Astrocyte (in vitro differentiated cells and primary cell): ENCODE results near the gene ABHD4. TPM values are rescaled to one million over a fixed set of nuclear protein-coding genes. Genes with fewer than 3 reads are reported as not detected.
A peak's percentile ranks its signal among the peaks of the same experiment; 100 is the strongest.

Source experiments
- DNase-seq: peaks from one replicate; pipeline ENCODE4 v3.0.0-alpha.2; 2010; ENCODE audit warnings: low read depth
- FAIRE-seq: peaks from 2 replicates; lab custom pipeline; 2011; peaks lifted over from hg19 to GRCh38; lab: Jason Lieb, UNC
- H2AFZ ChIP-seq: 2 replicates; pipeline ENCODE4 v1.6.0; 2012; ENCODE audit warnings: low read depth, low read length, inconsistent platforms
- H3K27ac ChIP-seq: 2 replicates; pipeline ENCODE4 v1.5.1; 2011; ENCODE audit warnings: low read depth, low read length, inconsistent platforms
- H3K27me3 ChIP-seq: 2 replicates; pipeline ENCODE4 v1.6.0; 2011; ENCODE audit warnings: low read length, inconsistent platforms; ENCODE audit not compliant: insufficient read depth
- H3K36me3 ChIP-seq: 2 replicates; pipeline ENCODE4 v1.5.1; 2011; ENCODE audit warnings: low read length, inconsistent platforms; ENCODE audit not compliant: insufficient read depth
- H3K4me1 ChIP-seq: 2 replicates; pipeline ENCODE4 v1.5.1; 2011; ENCODE audit warnings: low read length, inconsistent platforms; ENCODE audit not compliant: insufficient read depth
- H3K4me2 ChIP-seq: 2 replicates; pipeline ENCODE4 v1.6.0; 2012; ENCODE audit warnings: low read length, inconsistent platforms
- H3K4me3 ChIP-seq: 2 replicates; pipeline ENCODE4 v1.5.1; 2011; ENCODE audit warnings: low read depth, mild to moderate bottlenecking, low read length, inconsistent platforms; ENCODE audit not compliant: insufficient read depth
- H3K79me2 ChIP-seq: 2 replicates; pipeline ENCODE4 v1.6.0; 2012; ENCODE audit warnings: mild to moderate bottlenecking, low read length, inconsistent platforms; ENCODE audit not compliant: insufficient read depth
- H3K9ac ChIP-seq: 2 replicates; pipeline ENCODE4 v1.6.0; 2012; ENCODE audit warnings: mild to moderate bottlenecking, low read length, inconsistent platforms
- H3K9me3 ChIP-seq: 2 replicates; pipeline ENCODE4 v1.5.1; 2012; ENCODE audit warnings: low read depth, mild to moderate bottlenecking, low read length, inconsistent platforms; ENCODE audit not compliant: insufficient read depth
- H4K20me1 ChIP-seq: 2 replicates; pipeline ENCODE4 v1.6.0; 2012; ENCODE audit warnings: low read length, inconsistent platforms; ENCODE audit not compliant: insufficient read depth
- H3K27ac Mint-ChIP-seq: one replicate; pipeline ENCODE4 v1.8.0; 2021; ENCODE audit warnings: mild to moderate bottlenecking, mixed read lengths; ENCODE audit not compliant: unreplicated experiment
- H3K27me3 Mint-ChIP-seq: one replicate; pipeline ENCODE4 v1.8.0; 2021; ENCODE audit warnings: low read depth, mixed read lengths; ENCODE audit not compliant: unreplicated experiment
- H3K36me3 Mint-ChIP-seq: one replicate; pipeline ENCODE4 v1.8.0; 2021; ENCODE audit warnings: low read depth, mixed read lengths; ENCODE audit not compliant: unreplicated experiment
- H3K4me1 Mint-ChIP-seq: one replicate; pipeline ENCODE4 v1.8.0; 2021; ENCODE audit warnings: low read depth, mixed read lengths; ENCODE audit not compliant: unreplicated experiment
- H3K4me3 Mint-ChIP-seq: one replicate; pipeline ENCODE4 v1.8.0; 2021; ENCODE audit warnings: mild to moderate bottlenecking, moderate library complexity, mixed read lengths; ENCODE audit not compliant: unreplicated experiment
- H3K9me3 Mint-ChIP-seq: one replicate; pipeline ENCODE4 v1.8.0; 2021; ENCODE audit warnings: mild to moderate bottlenecking, mixed read lengths; ENCODE audit not compliant: unreplicated experiment
- EZH2 ChIP-seq: IDR thresholded peaks from 2 replicates; pipeline ENCODE4 v1.6.1; 2012; ENCODE audit warnings: mild to moderate bottlenecking, low read length, inconsistent platforms; ENCODE audit not compliant: insufficient read depth
- total RNA-seq: library from RNA; stranded (reverse); gene quantifications from 2 replicates; pipeline ENCODE4 v1.2.1, GENCODE V29; 2021
- TF ChIP-seq, protein P1 (sequence below): IDR thresholded peaks from 2 replicates; pipeline ENCODE4 v1.5.1; 2011; ENCODE audit warnings: low read depth, mild to moderate bottlenecking, inconsistent platforms, low read length, moderate library complexity; ENCODE audit not compliant: insufficient read depth

ABHD4 gene
- total RNA-seq, 1 donor from 2014 or later: 52.4 TPM

DNA sequence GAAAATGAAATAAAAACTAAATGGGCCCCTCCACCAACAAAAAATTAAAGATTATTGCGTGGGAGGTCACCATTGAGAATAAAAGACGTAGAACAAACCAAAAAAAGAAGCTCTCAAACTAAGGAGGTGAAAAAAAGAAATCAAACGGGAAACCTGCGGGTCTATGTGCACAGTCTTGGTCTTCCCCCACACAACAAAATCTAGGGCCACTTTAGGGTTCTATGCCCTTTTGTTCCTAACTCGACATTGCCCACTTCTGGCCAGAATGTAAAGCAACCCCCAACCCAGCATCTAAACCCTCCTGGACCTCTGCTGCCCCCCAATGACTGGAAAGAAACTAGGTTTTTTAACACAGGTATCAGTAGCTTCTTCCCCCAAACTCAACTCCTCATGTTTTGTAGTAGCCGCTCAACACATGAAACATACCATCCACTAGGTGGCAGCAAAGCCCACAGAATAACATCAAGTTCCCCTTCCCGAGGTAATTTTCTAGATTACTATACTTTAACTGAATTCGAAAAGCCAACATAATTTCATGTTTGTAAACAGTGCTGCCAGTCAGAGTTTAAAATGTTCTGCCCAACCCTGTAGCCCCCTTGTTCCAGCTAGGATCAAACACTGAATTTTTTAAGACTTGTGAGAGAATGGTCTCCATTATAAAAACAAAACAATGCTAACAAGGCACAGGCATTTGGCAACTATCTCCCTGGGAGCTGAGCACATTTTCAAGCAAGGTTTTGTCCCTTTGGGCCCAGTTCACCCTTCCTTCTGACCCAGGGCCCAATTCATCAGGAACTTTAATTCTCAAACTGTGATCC is 27.8 kb upstream of the ABHD4 start:
- Histone ChIP-seq H3K9me3 (no peaks in the 10 kb centered on the region), H3K4me1 (peaks cover 21% of the 10 kb centered on the region), H4K20me1 (peaks cover 54% of the 10 kb centered on the region), H3K36me3 (peaks cover 19% of the 10 kb centered on the region), H3K9ac (peak overlapping the region; percentile 27), H3K4me3 (no peak overlapping the region), H3K27me3 (no peaks in the 10 kb centered on the region), H3K4me2 (peak overlapping the region; percentile 14), H3K79me2 (peaks cover 74% of the 10 kb centered on the region), H2AFZ (no peak overlapping the region), H3K27ac (peak overlapping the region; percentile 48)
- Mint-ChIP-seq H3K4me3 (no peak overlapping the region), H3K36me3 (peaks cover 7% of the 10 kb centered on the region), H3K27me3 (no peaks in the 10 kb centered on the region), H3K27ac (peak overlapping the region; percentile 12), H3K9me3 (no peaks in the 10 kb centered on the region), H3K4me1 (peaks cover 44% of the 10 kb centered on the region)
- peak; percentile 52 for DNase-seq
- peak; percentile 76 for FAIRE-seq
- TF ChIP-seq, protein P1, sequence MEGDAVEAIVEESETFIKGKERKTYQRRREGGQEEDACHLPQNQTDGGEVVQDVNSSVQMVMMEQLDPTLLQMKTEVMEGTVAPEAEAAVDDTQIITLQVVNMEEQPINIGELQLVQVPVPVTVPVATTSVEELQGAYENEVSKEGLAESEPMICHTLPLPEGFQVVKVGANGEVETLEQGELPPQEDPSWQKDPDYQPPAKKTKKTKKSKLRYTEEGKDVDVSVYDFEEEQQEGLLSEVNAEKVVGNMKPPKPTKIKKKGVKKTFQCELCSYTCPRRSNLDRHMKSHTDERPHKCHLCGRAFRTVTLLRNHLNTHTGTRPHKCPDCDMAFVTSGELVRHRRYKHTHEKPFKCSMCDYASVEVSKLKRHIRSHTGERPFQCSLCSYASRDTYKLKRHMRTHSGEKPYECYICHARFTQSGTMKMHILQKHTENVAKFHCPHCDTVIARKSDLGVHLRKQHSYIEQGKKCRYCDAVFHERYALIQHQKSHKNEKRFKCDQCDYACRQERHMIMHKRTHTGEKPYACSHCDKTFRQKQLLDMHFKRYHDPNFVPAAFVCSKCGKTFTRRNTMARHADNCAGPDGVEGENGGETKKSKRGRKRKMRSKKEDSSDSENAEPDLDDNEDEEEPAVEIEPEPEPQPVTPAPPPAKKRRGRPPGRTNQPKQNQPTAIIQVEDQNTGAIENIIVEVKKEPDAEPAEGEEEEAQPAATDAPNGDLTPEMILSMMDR: peak; percentile 90
- no peak for TF ChIP-seq EZH2

DNA sequence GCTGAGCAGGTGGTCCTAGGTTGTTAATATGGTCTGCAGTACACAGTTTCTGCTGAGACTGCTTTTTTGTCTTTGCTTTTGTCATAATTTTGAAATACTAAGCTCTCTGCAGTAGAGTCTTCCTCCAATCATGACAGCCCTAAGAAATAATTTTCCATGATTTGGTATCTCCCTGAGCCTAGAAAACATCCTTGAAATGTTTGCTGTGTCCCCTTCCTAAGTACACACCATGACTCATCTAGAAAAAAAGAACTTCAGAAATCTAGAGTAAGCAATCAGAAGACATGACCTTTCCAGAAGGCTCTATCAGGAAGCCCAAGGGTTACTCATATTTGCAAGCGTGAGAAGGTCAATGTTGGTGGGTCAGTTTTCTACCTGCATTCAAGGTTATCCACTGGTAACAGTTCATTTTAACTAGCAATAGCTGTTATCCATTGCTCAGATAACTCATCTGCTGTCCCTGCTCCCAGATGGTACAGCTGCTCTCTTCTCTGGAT is 25.5 kb upstream of the ABHD4 start:
- no peaks in the 10 kb centered on the region for H3K27me3 Mint-ChIP-seq
- H3K4me1 ChIP-seq: peaks cover 21% of the 10 kb centered on the region
- H3K9me3 ChIP-seq: no peaks in the 10 kb centered on the region
- H3K27me3 ChIP-seq: no peaks in the 10 kb centered on the region
- peak overlapping the region; percentile 19 for H3K4me2 ChIP-seq
- H4K20me1 ChIP-seq: peaks cover 56% of the 10 kb centered on the region
- H3K4me3 Mint-ChIP-seq: no peak overlapping the region
- peaks cover 32% of the 10 kb centered on the region for H3K4me1 Mint-ChIP-seq
- peak overlapping the region; percentile 84 for H3K27ac Mint-ChIP-seq
- H3K79me2 ChIP-seq: peaks cover 72% of the 10 kb centered on the region
- peaks cover 16% of the 10 kb centered on the region for H3K36me3 ChIP-seq
- DNase-seq (no peak), FAIRE-seq (peak; percentile 39)
- peaks cover 5% of the 10 kb centered on the region for H3K36me3 Mint-ChIP-seq
- peak overlapping the region; percentile 13 for H3K9ac ChIP-seq
- no peak overlapping the region for H3K4me3 ChIP-seq
- TF ChIP-seq EZH2: no peak
- TF ChIP-seq, protein P1: no peak
- H2AFZ ChIP-seq: no peak overlapping the region
- H3K9me3 Mint-ChIP-seq: no peaks in the 10 kb centered on the region
- H3K27ac ChIP-seq: peak overlapping the region; percentile 25

DNA sequence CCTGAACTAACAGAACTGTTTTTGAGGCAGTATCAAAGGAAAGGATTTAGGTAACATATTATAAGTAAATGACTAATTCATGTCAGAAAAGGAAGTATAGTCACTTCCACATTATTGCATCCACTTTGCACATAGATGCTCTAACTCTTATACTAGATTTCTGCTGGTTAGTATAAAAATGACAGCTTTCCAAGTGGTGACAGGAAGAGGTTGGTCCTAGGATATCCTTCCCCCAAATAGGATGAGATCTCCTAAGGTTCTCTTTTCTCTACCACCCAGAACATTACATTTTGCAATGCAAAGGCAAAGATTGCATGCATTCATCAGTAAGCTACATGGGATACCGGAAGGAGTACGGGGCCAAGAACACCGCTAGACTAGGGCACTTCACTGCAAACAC is 24.3 kb upstream of the ABHD4 start:
- Histone ChIP-seq H3K36me3 (peaks cover 7% of the 10 kb centered on the region), H3K4me3 (no peak overlapping the region)

More for the DNA sequence above, 24.3 kb upstream of the ABHD4 start:
- TF ChIP-seq, protein P1: no peak
- no peak for TF ChIP-seq EZH2
- FAIRE-seq (no peak), DNase-seq (no peak)
- Mint-ChIP-seq H3K9me3 (no peaks in the 10 kb centered on the region), H3K4me1 (peaks cover 24% of the 10 kb centered on the region), H3K36me3 (peaks cover 5% of the 10 kb centered on the region), H3K27me3 (no peaks in the 10 kb centered on the region), H3K27ac (no peak overlapping the region), H3K4me3 (no peak overlapping the region)
- Histone ChIP-seq H4K20me1 (peaks cover 47% of the 10 kb centered on the region), H3K27ac (no peak overlapping the region), H3K27me3 (no peaks in the 10 kb centered on the region), H3K4me1 (peaks cover 21% of the 10 kb centered on the region), H3K9me3 (no peaks in the 10 kb centered on the region), H3K79me2 (peaks cover 72% of the 10 kb centered on the region), H2AFZ (no peak overlapping the region), H3K4me2 (no peak overlapping the region), H3K9ac (no peak overlapping the region)
